Activated naive CD4-positive, alpha-beta T cell treated with anti-CD3 and anti-CD28 coated beads, Interleukin-2, amount 50 U/mL, for 24 hours (primary cell): ENCODE results near the gene DEPDC7.
"Not testable (repeated sequence)": the region's sequence is repeated elsewhere in the genome, so short reads cannot be mapped to it uniquely, and the experiment has no call there.

ENCODE experiments used
- H3K27ac Mint-ChIP-seq: one replicate; pipeline ENCODE4 v1.8.0; 2021; ENCODE audit warnings: mild to moderate bottlenecking, mixed read lengths
- H3K27me3 Mint-ChIP-seq: one replicate; pipeline ENCODE4 v1.8.0; 2021; ENCODE audit warnings: mixed read lengths
- H3K36me3 Mint-ChIP-seq: one replicate; pipeline ENCODE4 v1.8.0; 2021; ENCODE audit warnings: mixed read lengths
- H3K4me1 Mint-ChIP-seq: one replicate; pipeline ENCODE4 v1.8.0; 2021; ENCODE audit warnings: mixed read lengths
- H3K4me3 Mint-ChIP-seq: one replicate; pipeline ENCODE4 v1.8.0; 2021; ENCODE audit warnings: mild to moderate bottlenecking, mixed read lengths
- H3K9me3 Mint-ChIP-seq: one replicate; pipeline ENCODE4 v1.8.0; 2021; ENCODE audit warnings: mixed read lengths

The DEPDC7 gene

GRCh38 chr11:33015621-33016551 lies at the start of gene DEPDC7:
Gene DEPDC7 (plus strand): TSS chr11:33015878. CDS start chr11:33015956, 78 bp downstream.
- H3K27me3 Mint-ChIP-seq = peaks cover 3% of the 10 kb centered on the region

DNA sequence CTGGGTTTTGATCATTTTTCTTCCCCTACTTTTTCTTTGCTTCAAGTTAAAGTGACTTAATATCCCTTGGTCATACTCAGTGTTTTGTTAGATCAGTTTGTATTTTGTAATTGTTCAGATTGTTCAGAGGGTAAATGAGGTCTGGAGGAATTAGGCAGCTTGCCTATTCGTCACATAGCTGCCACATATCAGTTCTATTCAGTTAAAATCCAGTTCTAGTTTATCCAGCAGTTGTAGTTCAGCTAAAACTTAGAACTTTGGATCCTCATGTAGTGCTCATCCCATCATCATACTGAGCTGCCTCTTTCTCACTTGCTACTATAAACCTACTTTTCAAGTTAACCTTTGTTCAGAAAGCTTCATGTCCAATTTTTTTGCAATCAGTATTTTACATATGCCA lies 47.1 kb upstream of the DEPDC7 start:
- no peaks in the 10 kb centered on the region for H3K9me3 Mint-ChIP-seq
- H3K27me3 Mint-ChIP-seq = no peaks in the 10 kb centered on the region
- H3K4me3 Mint-ChIP-seq = no peak overlapping the region
- H3K36me3 Mint-ChIP-seq = peaks cover 7% of the 10 kb centered on the region
- no peak overlapping the region for H3K27ac Mint-ChIP-seq
- H3K4me1 Mint-ChIP-seq = no peaks in the 10 kb centered on the region

More at GRCh38 chr11:33015621-33016551, at the start of gene DEPDC7:
- Mint-ChIP-seq H3K36me3 (no peaks in the 10 kb centered on the region), H3K4me1 (peaks cover 56% of the 10 kb centered on the region), H3K9me3 (no peaks in the 10 kb centered on the region), H3K4me3 (peak within 1 kb of the TSS; percentile 88), H3K27ac (peak within 1 kb of the TSS; percentile 27)

DNA sequence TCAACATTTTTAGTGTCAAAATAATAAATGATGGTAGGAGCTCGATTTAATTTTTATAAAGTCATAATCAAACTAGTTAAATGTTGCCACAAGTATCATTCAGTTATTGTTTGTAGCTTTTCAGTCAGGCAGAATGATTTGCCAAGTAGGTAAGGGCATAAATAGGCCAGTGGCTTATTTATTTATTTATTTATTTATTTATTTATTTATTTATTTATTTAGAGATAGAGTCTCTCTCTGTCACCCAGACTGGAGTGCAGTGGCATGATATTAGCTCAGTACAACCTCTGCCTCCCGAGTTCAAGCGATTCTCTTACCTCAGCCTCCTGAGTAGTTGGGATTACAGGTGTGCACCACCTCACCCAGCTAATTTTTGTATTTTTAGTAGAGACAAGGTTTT lies 43.4 kb upstream of the DEPDC7 start:
- H3K27ac Mint-ChIP-seq, H3K9me3 Mint-ChIP-seq, H3K27me3 Mint-ChIP-seq, H3K4me1 Mint-ChIP-seq, H3K4me3 Mint-ChIP-seq: not testable (repeated sequence)
- H3K36me3 Mint-ChIP-seq = peaks cover 14% of the 10 kb centered on the region

- H3K4me1 Mint-ChIP-seq = no peaks in the 10 kb centered on the region
- no peaks in the 10 kb centered on the region for H3K9me3 Mint-ChIP-seq
- H3K36me3 Mint-ChIP-seq = peaks cover 18% of the 10 kb centered on the region
- no peaks in the 10 kb centered on the region for H3K27me3 Mint-ChIP-seq
- no peak overlapping the region for H3K4me3 Mint-ChIP-seq
- H3K27ac Mint-ChIP-seq = peak overlapping the region; percentile 30
Measured at GRCh38 chr11:32972781-32973180, 42.9 kb upstream of the DEPDC7 start.

- no peaks in the 10 kb centered on the region for H3K27me3 Mint-ChIP-seq
- no peaks in the 10 kb centered on the region for H3K4me1 Mint-ChIP-seq
- peaks cover 2% of the 10 kb centered on the region for H3K36me3 Mint-ChIP-seq
- no peaks in the 10 kb centered on the region for H3K9me3 Mint-ChIP-seq
- H3K27ac Mint-ChIP-seq = no peak overlapping the region
- no peak overlapping the region for H3K4me3 Mint-ChIP-seq
Measured at GRCh38 chr11:32982626-32983025, 33.1 kb upstream of the DEPDC7 start.

DNA sequence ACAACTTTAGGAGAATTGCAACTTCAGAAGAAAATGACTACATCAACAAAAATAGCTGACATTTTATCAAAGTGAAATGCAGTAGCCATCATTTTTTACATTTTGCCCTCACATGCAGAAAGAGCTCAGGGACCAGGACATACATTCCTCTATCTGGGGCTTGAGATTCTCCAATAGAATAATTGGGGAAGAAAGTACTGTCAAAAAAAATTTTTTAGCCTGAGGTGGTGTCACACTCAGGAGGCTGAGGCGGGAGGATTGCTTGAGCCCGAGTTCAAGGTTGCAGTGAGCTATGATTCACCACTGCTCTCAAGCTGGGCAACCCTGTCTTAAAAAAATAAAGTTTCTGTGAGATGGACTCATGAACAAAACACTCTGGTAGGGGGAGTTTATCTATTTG lies 32.2 kb upstream of the DEPDC7 start:
- Mint-ChIP-seq H3K27ac (peak overlapping the region; percentile 72), H3K27me3 (no peaks in the 10 kb centered on the region), H3K9me3 (no peaks in the 10 kb centered on the region), H3K36me3 (peaks cover 1% of the 10 kb centered on the region), H3K4me1 (no peaks in the 10 kb centered on the region), H3K4me3 (no peak overlapping the region)

GRCh38 chr11:32985600-32985999 lies 30.1 kb upstream of the DEPDC7 start:
- Mint-ChIP-seq H3K4me3 (no peak overlapping the region), H3K9me3 (no peaks in the 10 kb centered on the region), H3K27me3 (no peaks in the 10 kb centered on the region), H3K36me3 (peaks cover 1% of the 10 kb centered on the region), H3K27ac (no peak overlapping the region), H3K4me1 (no peaks in the 10 kb centered on the region)

GRCh38 chr11:32987851-32988250 lies 27.8 kb upstream of the DEPDC7 start:
- Mint-ChIP-seq H3K27me3 (no peaks in the 10 kb centered on the region), H3K4me1 (no peaks in the 10 kb centered on the region), H3K4me3 (no peak overlapping the region), H3K9me3 (peaks cover 7% of the 10 kb centered on the region), H3K27ac (peak overlapping the region; percentile 55), H3K36me3 (peaks cover 6% of the 10 kb centered on the region)

- no peaks in the 10 kb centered on the region for H3K4me1 Mint-ChIP-seq
Measured at GRCh38 chr11:32990481-32990880, 25.2 kb upstream of the DEPDC7 start.

DNA sequence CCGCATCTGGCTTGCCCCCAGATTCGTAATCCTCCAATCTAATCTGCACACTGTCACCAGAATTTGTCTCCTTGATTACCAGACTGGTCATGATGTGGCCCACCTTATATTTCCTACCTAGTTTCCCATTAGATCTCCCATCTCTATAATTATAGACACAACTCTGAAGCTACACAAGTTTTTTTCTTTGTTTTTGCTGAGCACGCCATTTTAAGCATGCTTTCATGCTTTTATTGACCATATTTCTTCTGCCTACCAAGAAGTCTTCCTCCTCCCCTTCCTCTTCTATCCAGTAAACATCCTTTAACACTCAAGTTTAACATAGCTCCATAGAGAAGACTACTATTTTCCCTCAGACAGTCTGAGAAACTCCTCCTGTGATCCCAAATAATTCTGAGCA lies 24.3 kb upstream of the DEPDC7 start:
- Mint-ChIP-seq H3K27me3 (no peaks in the 10 kb centered on the region), H3K27ac (no peak overlapping the region), H3K9me3 (peaks cover 12% of the 10 kb centered on the region), H3K4me1 (no peaks in the 10 kb centered on the region), H3K36me3 (peaks cover 4% of the 10 kb centered on the region), H3K4me3 (no peak overlapping the region)

More at GRCh38 chr11:32990481-32990880, 25.2 kb upstream of the DEPDC7 start:
- Mint-ChIP-seq H3K27me3 (no peaks in the 10 kb centered on the region), H3K36me3 (peaks cover 4% of the 10 kb centered on the region), H3K27ac (no peak overlapping the region), H3K4me3 (no peak overlapping the region), H3K9me3 (peaks cover 12% of the 10 kb centered on the region)

DNA sequence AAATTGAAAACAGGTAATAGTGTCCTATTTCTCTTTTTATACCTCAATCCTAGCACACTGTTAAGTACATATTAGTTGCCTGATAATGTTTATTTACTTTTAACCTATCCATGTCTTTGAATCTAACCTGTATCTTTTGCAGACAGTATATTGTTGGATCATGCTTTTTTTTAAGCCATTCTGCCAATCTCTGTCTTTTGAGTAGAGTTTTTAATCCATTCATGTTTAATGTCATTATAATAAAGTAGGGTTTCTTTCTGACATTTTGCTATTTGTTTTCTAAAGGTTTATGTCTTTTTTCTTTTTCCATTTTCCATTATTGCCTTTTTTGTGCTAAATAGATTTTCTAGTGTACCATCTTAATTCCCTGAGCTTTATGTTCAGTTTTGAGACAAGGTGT lies 23.8 kb upstream of the DEPDC7 start:
- H3K27me3 Mint-ChIP-seq = no peaks in the 10 kb centered on the region
- H3K27ac Mint-ChIP-seq = no peak overlapping the region
- H3K4me3 Mint-ChIP-seq = no peak overlapping the region
- peaks cover 4% of the 10 kb centered on the region for H3K36me3 Mint-ChIP-seq
- H3K4me1 Mint-ChIP-seq = no peaks in the 10 kb centered on the region
- H3K9me3 Mint-ChIP-seq = peaks cover 12% of the 10 kb centered on the region

GRCh38 chr11:33000181-33000580 lies 15.5 kb upstream of the DEPDC7 start:
- Mint-ChIP-seq H3K27ac (no peak overlapping the region), H3K4me3 (no peak overlapping the region), H3K36me3 (peaks cover 2% of the 10 kb centered on the region), H3K4me1 (peaks cover 16% of the 10 kb centered on the region), H3K27me3 (no peaks in the 10 kb centered on the region), H3K9me3 (peaks cover 10% of the 10 kb centered on the region)

- H3K36me3 Mint-ChIP-seq = peaks cover 2% of the 10 kb centered on the region
- peaks cover 27% of the 10 kb centered on the region for H3K4me1 Mint-ChIP-seq
- no peak overlapping the region for H3K4me3 Mint-ChIP-seq
- H3K27ac Mint-ChIP-seq = no peak overlapping the region
- H3K9me3 Mint-ChIP-seq = peaks cover 10% of the 10 kb centered on the region
- no peaks in the 10 kb centered on the region for H3K27me3 Mint-ChIP-seq
Measured at GRCh38 chr11:33001281-33001680, 14.4 kb upstream of the DEPDC7 start.

DNA sequence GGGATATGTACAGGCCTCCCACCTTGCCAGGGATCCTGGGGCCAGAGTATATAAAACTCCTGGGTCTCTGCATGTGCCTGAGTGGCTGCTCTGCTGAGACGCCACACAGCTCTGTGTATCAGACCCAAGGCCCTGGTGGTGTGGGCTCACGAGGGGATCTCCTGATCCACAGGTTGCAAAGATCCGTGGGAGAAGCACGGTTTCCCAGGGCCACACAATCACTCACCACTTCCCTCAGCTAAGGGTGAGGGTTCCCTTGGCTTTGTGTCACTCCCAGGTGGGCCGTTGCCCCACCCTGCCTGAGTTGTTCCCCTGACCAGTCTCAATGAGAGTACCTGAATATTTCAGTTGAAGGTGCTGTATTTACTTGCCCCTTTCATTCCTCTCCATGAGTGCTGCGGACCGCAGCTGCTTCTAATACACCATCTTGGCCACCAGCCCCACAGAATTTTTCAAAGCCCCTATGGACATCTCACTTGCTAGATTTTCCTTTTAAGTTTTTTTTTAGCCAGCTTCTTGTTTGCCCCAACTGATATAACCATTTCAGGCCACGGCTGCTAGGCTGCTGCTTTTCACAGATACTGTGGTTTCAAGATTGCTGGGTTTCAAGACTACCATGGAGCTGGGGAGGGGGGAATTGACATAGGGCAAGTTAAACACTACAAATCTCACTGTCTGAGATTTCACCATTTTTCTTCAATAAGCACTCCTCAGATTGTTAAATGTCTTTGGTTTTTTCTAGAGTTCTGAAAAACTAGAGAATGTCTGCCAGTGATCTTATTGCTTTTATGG lies 13.7 kb upstream of the DEPDC7 start:
- peaks cover 10% of the 10 kb centered on the region for H3K9me3 Mint-ChIP-seq
- no peak overlapping the region for H3K4me3 Mint-ChIP-seq
- H3K27ac Mint-ChIP-seq = no peak overlapping the region
- H3K27me3 Mint-ChIP-seq = no peaks in the 10 kb centered on the region
- H3K36me3 Mint-ChIP-seq = peaks cover 2% of the 10 kb centered on the region
- H3K4me1 Mint-ChIP-seq = peaks cover 32% of the 10 kb centered on the region

- Mint-ChIP-seq H3K9me3 (no peaks in the 10 kb centered on the region), H3K36me3 (no peaks in the 10 kb centered on the region), H3K27me3 (no peaks in the 10 kb centered on the region), H3K4me3 (peak overlapping the region; percentile 37), H3K27ac (peak overlapping the region; percentile 8), H3K4me1 (peaks cover 44% of the 10 kb centered on the region)
Measured at GRCh38 chr11:33005175-33005574, 10.5 kb upstream of the DEPDC7 start.

GRCh38 chr11:33006010-33006409 lies 9.7 kb upstream of the DEPDC7 start:
- Mint-ChIP-seq H3K27ac (no peak overlapping the region), H3K4me3 (no peak overlapping the region)

More at GRCh38 chr11:33006010-33006409, 9.7 kb upstream of the DEPDC7 start:
- no peaks in the 10 kb centered on the region for H3K36me3 Mint-ChIP-seq
- H3K9me3 Mint-ChIP-seq = no peaks in the 10 kb centered on the region
- no peaks in the 10 kb centered on the region for H3K27me3 Mint-ChIP-seq
- H3K4me1 Mint-ChIP-seq = peaks cover 52% of the 10 kb centered on the region
